ENCODE data around the gene FERMT3. TPM values are rescaled to one million over a fixed set of nuclear protein-coding genes. Genes with fewer than 3 reads are reported as not detected.

FERMT3 gene
- total RNA-seq, 4 donors from 2014 or later = 35.0 to 101 (median 45.6) TPM

DNA sequence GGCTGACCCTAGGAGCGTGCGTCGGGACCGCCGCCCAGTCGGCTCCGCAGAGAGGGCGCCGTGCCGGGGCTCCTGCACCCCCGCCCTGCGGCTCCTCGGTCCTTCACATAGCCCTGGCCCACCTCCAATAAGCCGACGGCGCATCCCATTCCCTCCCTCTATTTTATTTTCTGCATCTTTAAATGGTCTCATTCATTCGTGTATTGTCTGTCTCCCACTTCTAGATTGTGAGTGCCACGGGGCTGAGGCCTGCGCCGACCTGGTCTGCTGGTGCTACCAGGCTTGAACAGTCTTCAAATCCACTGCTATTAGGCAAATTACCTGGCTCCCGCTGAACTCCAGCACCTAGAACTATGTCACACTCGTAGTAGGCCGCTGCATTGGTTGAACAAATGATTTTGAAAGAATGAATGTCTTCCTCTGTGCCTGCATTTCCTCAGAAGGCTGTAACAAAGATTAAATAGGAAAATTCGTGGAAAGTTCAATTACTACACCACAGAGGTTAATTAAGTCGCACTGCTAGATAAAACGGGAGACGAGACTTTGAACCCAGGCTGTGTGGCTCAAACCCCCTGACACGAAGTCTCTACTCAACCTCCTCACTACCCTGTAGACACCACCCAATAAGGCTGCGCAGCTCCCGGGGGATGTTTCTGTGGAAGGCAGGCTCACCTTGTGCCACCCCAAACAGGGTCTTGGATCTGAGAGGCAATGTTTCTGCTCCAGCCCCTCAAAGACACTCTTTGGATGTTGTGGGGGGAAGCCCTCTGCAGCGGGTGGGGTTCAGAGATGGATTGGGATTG, 41.4 kb downstream of the FERMT3 start:
- DNase-seq (ENCODE audit: low spot score) (no peak), ATAC-seq (ENCODE audit: low FRiP score) (no peak)
- TF ChIP-seq, protein P1, sequence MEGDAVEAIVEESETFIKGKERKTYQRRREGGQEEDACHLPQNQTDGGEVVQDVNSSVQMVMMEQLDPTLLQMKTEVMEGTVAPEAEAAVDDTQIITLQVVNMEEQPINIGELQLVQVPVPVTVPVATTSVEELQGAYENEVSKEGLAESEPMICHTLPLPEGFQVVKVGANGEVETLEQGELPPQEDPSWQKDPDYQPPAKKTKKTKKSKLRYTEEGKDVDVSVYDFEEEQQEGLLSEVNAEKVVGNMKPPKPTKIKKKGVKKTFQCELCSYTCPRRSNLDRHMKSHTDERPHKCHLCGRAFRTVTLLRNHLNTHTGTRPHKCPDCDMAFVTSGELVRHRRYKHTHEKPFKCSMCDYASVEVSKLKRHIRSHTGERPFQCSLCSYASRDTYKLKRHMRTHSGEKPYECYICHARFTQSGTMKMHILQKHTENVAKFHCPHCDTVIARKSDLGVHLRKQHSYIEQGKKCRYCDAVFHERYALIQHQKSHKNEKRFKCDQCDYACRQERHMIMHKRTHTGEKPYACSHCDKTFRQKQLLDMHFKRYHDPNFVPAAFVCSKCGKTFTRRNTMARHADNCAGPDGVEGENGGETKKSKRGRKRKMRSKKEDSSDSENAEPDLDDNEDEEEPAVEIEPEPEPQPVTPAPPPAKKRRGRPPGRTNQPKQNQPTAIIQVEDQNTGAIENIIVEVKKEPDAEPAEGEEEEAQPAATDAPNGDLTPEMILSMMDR (IDR thresholded peaks at IDR 0.05) = no peak

- ATAC-seq (ENCODE audit: low FRiP score) (no peak), DNase-seq (ENCODE audit: low spot score) (no peak)
- TF ChIP-seq, protein P1 (IDR thresholded peaks at IDR 0.05) = no peak
Observed at GRCh38 chr11:64248578-64248977, 42.1 kb downstream of the FERMT3 start.

DNA sequence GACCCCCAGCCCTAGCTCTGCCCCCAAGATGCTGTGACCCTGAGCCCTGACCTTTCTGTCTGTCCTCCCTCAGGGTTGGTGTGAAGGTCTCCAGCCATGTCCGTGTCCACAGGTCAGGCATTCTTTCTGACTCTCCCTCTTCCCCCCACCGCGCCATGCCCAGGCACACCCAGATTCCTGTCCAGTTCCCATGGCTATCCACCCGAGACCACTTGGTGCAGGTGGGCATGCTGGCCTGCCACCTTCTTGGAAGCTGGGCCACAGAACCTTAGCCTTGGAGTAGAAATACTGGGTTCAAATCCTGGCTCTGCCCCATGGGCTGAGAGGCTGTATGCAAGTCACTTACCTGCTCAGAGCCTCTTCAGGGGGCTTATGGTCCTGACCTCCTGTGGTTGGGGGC, 42.5 kb downstream of the FERMT3 start:
- DNase-seq (ENCODE audit: low spot score) (no peak), ATAC-seq (ENCODE audit: low FRiP score) (no peak)
- TF ChIP-seq, protein P1 (IDR thresholded peaks at IDR 0.05) = no peak

- ATAC-seq (ENCODE audit: low FRiP score) = no peak
- TF ChIP-seq, protein P1 (IDR thresholded peaks at IDR 0.05) = no peak
- DNase-seq (ENCODE audit: low spot score) = no peak
Observed at GRCh38 chr11:64249563-64250414, 43.3 kb downstream of the FERMT3 start.

DNA sequence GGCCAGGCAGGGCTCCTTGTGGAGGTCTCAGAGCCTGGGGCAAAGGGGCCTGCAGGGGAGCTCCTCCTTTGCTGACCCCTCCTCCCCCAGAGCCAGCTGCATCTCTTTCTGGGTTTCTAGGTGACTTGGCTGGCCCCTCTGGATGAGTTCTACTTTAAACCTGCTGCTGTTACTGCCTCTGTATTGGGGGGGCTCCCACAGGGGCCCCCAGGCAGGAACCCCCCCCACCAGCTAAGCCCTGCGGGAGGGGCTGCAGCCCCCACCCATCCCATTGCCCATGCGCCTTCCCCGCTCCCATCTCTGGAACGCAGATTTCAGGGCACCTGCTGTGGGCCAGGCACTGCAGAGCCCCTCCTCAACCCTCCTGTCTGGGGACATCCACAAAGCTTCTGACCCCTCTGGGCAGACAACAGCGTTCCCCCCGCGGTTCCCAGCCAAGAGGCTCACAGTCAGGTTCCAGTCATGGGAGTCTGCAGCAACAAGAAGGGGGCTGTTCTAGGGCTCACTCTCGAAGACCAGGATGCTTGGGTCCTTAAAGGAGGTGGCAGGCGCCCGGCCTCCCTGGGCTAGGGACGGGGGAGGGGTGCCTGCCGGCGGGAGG, 44.0 kb downstream of the FERMT3 start:
- TF ChIP-seq, protein P1 (IDR thresholded peaks at IDR 0.05) = no peak
- ATAC-seq (ENCODE audit: low FRiP score) (no peak), DNase-seq (ENCODE audit: low spot score) (no peak)

- DNase-seq (ENCODE audit: low spot score) = no peak
- TF ChIP-seq, protein P1 (IDR thresholded peaks at IDR 0.05) = peak in 1 of 3 donors; percentile 75
- ATAC-seq (ENCODE audit: low FRiP score) = peak; percentile 63
Observed at GRCh38 chr11:64251016-64251752, 44.7 kb downstream of the FERMT3 start, which contains the start of gene PLCB3. Gene PLCB3, plus strand, starts transcription at chr11:64251530. Its CDS starts 120 bp downstream, at chr11:64251650.
